Measurements from ENCODE around the gene HNRNPA3.

- TF ChIP-seq CTCF (IDR thresholded peaks at IDR 0.05; ENCODE audit: borderline replicate concordance, extremely low read depth, low read length, poor library complexity, severe bottlenecking): no peak
- TF ChIP-seq EZH2 (IDR thresholded peaks at IDR 0.05; ENCODE audit: borderline replicate concordance, low read depth, low read length, severe bottlenecking): no peak
Measured at GRCh38 chr2:177235855-177236437, 23.4 kb downstream of the HNRNPA3 start.

Measured in DND-41 (cell line).